ENCODE measurements around the gene TNS1. TPM values are rescaled to one million over a fixed set of nuclear protein-coding genes. Genes with fewer than 3 reads are reported as not detected.

The TNS1 gene
- total RNA-seq, 1 experiment from 2014 or later = 3.4 TPM

- Histone ChIP-seq H3K79me2 (ENCODE audit: insufficient read depth, low read length) (no peaks in the 10 kb centered on the region), H4K20me1 (ENCODE audit: control insufficient read depth, insufficient read depth, insufficient read length) (no peaks in the 10 kb centered on the region)
- H3K27ac Mint-ChIP-seq = peak overlapping the region in 2 of 3 experiments; percentile 27 to 41; a peak in 1 of 7 replicates
These were observed 51.1 kb downstream of the TNS1 start for GRCh38 chr2:217951521-217952247.

More at GRCh38 chr2:217951521-217952247, 51.1 kb downstream of the TNS1 start:
- no peak for DNase-seq
- Mint-ChIP-seq H3K4me3 (no peak overlapping the region), H3K27me3 (ENCODE audit: low read depth) (peaks cover 12% of the 10 kb centered on the region), H3K36me3 (ENCODE audit: insufficient read depth in 1 of 3, low read depth in 3 of 3) (no peaks in the 10 kb centered on the region), H3K4me1 (peaks cover 28 to 35% of the 10 kb centered on the region in 2 experiments), H3K9me3 (no peaks in the 10 kb centered on the region)
- Histone ChIP-seq H3K4me1 (ENCODE audit: insufficient read depth, low read length) (peaks cover 4% of the 10 kb centered on the region; the same call in 1 of the 2 replicates), H3K9ac (ENCODE audit: extremely low read depth, insufficient read length, low read length) (no peak overlapping the region), H2AK5ac (ENCODE audit: insufficient read length, low read length) (no peak overlapping the region), H3K79me1 (ENCODE audit: insufficient read depth, low read depth, low read length, poor library complexity, severe bottlenecking) (no peaks in the 10 kb centered on the region), H2BK12ac (ENCODE audit: insufficient read length, low read depth, low read length) (no peak overlapping the region), H3K4me2 (ENCODE audit: insufficient read depth, insufficient read length, low read length) (no peak overlapping the region), H2AFZ (ENCODE audit: low read length) (no peak overlapping the region), H3T11ph (ENCODE audit: low read length) (no peak overlapping the region), H3K27me3 (ENCODE audit: insufficient read depth, low read length) (no peaks in the 10 kb centered on the region), H2BK5ac (ENCODE audit: insufficient read length, low read length) (no peak overlapping the region), H4K5ac (ENCODE audit: insufficient read length, low read depth, low read length) (no peak overlapping the region), H3K4ac (ENCODE audit: low read depth, low read length) (no peak overlapping the region), H3K23ac (ENCODE audit: insufficient read length, low read depth, low read length) (no peak overlapping the region), H2BK20ac (ENCODE audit: low read depth, low read length, poor library complexity, severe bottlenecking) (no peak overlapping the region), H2BK120ac (ENCODE audit: low read depth, low read length, poor library complexity, severe bottlenecking) (no peak overlapping the region), H3K18ac (ENCODE audit: insufficient read length, low read depth, low read length) (no peak overlapping the region), H4K91ac (ENCODE audit: insufficient read length, low read depth, low read length) (no peak overlapping the region), H2BK15ac (ENCODE audit: low read depth, low read length) (no peak overlapping the region), H3K27ac (ENCODE audit: insufficient read length, low read depth, low read length) (no peak overlapping the region), H3K23me2 (ENCODE audit: insufficient read length, low read depth, low read length, poor library complexity, severe bottlenecking) (no peaks in the 10 kb centered on the region), H4K8ac (replicated peaks; ENCODE audit: insufficient read length, low read depth, low read length) (no peak overlapping the region), H3K14ac (ENCODE audit: insufficient read depth, low read length) (no peak overlapping the region), H3K56ac (ENCODE audit: insufficient read length, low read depth, low read length) (no peak overlapping the region), H3K9me3 (ENCODE audit: control insufficient read depth, low read depth, low read length) (no peaks in the 10 kb centered on the region)
- no peak for TF ChIP-seq CTCF (conservative IDR thresholded peaks at IDR 0.05)
- WGBS (ENCODE audit: extremely low coverage, insufficient read length, low lambda C conversion rate) = no CpG with 5 or more reads among the region's 11 CpGs
